Astrocyte (in vitro differentiated cells and primary cell): Measurements from ENCODE around the gene SLIT3. TPM values are rescaled to one million over a fixed set of nuclear protein-coding genes. Genes with fewer than 3 reads are reported as not detected.

Experiments used
- DNase-seq: peaks from one replicate; pipeline ENCODE4 v3.0.0-alpha.2; 2010; ENCODE audit warnings: low read depth
- FAIRE-seq: peaks from 2 replicates; lab custom pipeline; 2011; peaks lifted over from hg19 to GRCh38; lab: Jason Lieb, UNC
- H2AFZ ChIP-seq: 2 replicates; pipeline ENCODE4 v1.6.0; 2012; ENCODE audit warnings: low read depth, low read length, inconsistent platforms
- H3K27ac ChIP-seq: 2 replicates; pipeline ENCODE4 v1.5.1; 2011; ENCODE audit warnings: low read depth, low read length, inconsistent platforms
- H3K27me3 ChIP-seq: 2 replicates; pipeline ENCODE4 v1.6.0; 2011; ENCODE audit warnings: low read length, inconsistent platforms; ENCODE audit not compliant: insufficient read depth
- H3K36me3 ChIP-seq: 2 replicates; pipeline ENCODE4 v1.5.1; 2011; ENCODE audit warnings: low read length, inconsistent platforms; ENCODE audit not compliant: insufficient read depth
- H3K4me1 ChIP-seq: 2 replicates; pipeline ENCODE4 v1.5.1; 2011; ENCODE audit warnings: low read length, inconsistent platforms; ENCODE audit not compliant: insufficient read depth
- H3K4me2 ChIP-seq: 2 replicates; pipeline ENCODE4 v1.6.0; 2012; ENCODE audit warnings: low read length, inconsistent platforms
- H3K4me3 ChIP-seq: 2 replicates; pipeline ENCODE4 v1.5.1; 2011; ENCODE audit warnings: low read depth, mild to moderate bottlenecking, low read length, inconsistent platforms; ENCODE audit not compliant: insufficient read depth
- H3K79me2 ChIP-seq: 2 replicates; pipeline ENCODE4 v1.6.0; 2012; ENCODE audit warnings: mild to moderate bottlenecking, low read length, inconsistent platforms; ENCODE audit not compliant: insufficient read depth
- H3K9ac ChIP-seq: 2 replicates; pipeline ENCODE4 v1.6.0; 2012; ENCODE audit warnings: mild to moderate bottlenecking, low read length, inconsistent platforms
- H3K9me3 ChIP-seq: 2 replicates; pipeline ENCODE4 v1.5.1; 2012; ENCODE audit warnings: low read depth, mild to moderate bottlenecking, low read length, inconsistent platforms; ENCODE audit not compliant: insufficient read depth
- H4K20me1 ChIP-seq: 2 replicates; pipeline ENCODE4 v1.6.0; 2012; ENCODE audit warnings: low read length, inconsistent platforms; ENCODE audit not compliant: insufficient read depth
- H3K27ac Mint-ChIP-seq: one replicate; pipeline ENCODE4 v1.8.0; 2021; ENCODE audit warnings: mild to moderate bottlenecking, mixed read lengths; ENCODE audit not compliant: unreplicated experiment
- H3K27me3 Mint-ChIP-seq: one replicate; pipeline ENCODE4 v1.8.0; 2021; ENCODE audit warnings: low read depth, mixed read lengths; ENCODE audit not compliant: unreplicated experiment
- H3K36me3 Mint-ChIP-seq: one replicate; pipeline ENCODE4 v1.8.0; 2021; ENCODE audit warnings: low read depth, mixed read lengths; ENCODE audit not compliant: unreplicated experiment
- H3K4me1 Mint-ChIP-seq: one replicate; pipeline ENCODE4 v1.8.0; 2021; ENCODE audit warnings: low read depth, mixed read lengths; ENCODE audit not compliant: unreplicated experiment
- H3K4me3 Mint-ChIP-seq: one replicate; pipeline ENCODE4 v1.8.0; 2021; ENCODE audit warnings: mild to moderate bottlenecking, moderate library complexity, mixed read lengths; ENCODE audit not compliant: unreplicated experiment
- H3K9me3 Mint-ChIP-seq: one replicate; pipeline ENCODE4 v1.8.0; 2021; ENCODE audit warnings: mild to moderate bottlenecking, mixed read lengths; ENCODE audit not compliant: unreplicated experiment
- CTCF ChIP-seq: IDR thresholded peaks from 2 replicates; pipeline ENCODE4 v1.5.1; 2011; ENCODE audit warnings: low read depth, mild to moderate bottlenecking, inconsistent platforms, low read length, moderate library complexity; ENCODE audit not compliant: insufficient read depth
- EZH2 ChIP-seq: IDR thresholded peaks from 2 replicates; pipeline ENCODE4 v1.6.1; 2012; ENCODE audit warnings: mild to moderate bottlenecking, low read length, inconsistent platforms; ENCODE audit not compliant: insufficient read depth
- total RNA-seq: library from RNA; stranded (reverse); gene quantifications from 2 replicates; pipeline ENCODE4 v1.2.1, GENCODE V29; 2021

Gene SLIT3
- total RNA-seq, 1 donor from 2014 or later: 20.7 TPM

DNA sequence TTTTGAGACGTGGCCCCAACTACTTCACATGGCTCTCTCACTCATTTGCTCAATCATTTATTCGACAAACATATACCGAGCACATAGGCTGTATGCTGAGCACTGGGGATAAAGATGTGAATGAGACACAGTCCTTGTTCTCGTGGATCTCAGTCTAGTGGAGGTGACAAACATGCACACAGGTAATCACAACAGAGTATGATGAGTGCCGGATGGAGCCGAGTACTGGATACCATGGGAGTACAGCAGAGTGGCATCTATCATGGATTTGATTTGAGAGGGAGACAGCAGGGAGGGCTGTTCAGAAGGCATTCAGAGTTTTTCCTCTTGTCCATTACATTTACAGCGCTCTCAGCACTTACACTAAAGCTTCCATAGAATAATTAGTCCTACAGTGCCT is 259.8 kb downstream of the SLIT3 start:
- H3K36me3 Mint-ChIP-seq: no peaks in the 10 kb centered on the region
- Histone ChIP-seq H3K4me1 (no peaks in the 10 kb centered on the region), H3K9me3 (no peaks in the 10 kb centered on the region), H3K27me3 (no peaks in the 10 kb centered on the region), H4K20me1 (no peaks in the 10 kb centered on the region), H3K79me2 (no peaks in the 10 kb centered on the region), H3K36me3 (no peaks in the 10 kb centered on the region), H2AFZ (no peak overlapping the region), H3K4me2 (no peak overlapping the region), H3K27ac (no peak overlapping the region), H3K4me3 (no peak overlapping the region), H3K9ac (no peak overlapping the region)
- FAIRE-seq: no peak
- TF ChIP-seq CTCF: no peak
- no peak for TF ChIP-seq EZH2
- H3K9me3 Mint-ChIP-seq: no peaks in the 10 kb centered on the region
- peaks cover 3% of the 10 kb centered on the region for H3K27me3 Mint-ChIP-seq
- no peak for DNase-seq
- peaks cover 9% of the 10 kb centered on the region for H3K4me1 Mint-ChIP-seq
- H3K4me3 Mint-ChIP-seq: no peak overlapping the region
- no peak overlapping the region for H3K27ac Mint-ChIP-seq

DNA sequence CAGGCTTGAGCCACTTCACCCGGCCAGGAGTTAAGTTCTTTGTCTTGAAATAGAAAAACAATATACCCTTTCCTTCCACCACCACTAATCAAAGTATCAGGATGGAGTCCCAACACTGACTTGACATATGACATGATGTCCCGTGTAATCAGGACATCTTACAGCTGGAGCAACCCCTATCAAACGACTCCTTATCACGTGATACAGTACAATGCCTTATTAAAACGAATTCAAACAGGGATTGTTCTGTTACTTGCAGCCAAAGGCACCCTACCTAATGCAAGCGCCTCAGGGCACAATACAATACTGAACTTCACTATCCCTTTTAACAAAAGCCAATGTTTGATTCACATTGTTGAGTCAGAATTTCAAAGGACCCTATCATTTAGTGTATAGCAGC is 261.3 kb downstream of the SLIT3 start:
- no peak for FAIRE-seq
- no peak overlapping the region for H3K4me2 ChIP-seq

More for the DNA sequence above, 261.3 kb downstream of the SLIT3 start:
- Mint-ChIP-seq H3K4me1 (peaks cover 2% of the 10 kb centered on the region), H3K36me3 (no peaks in the 10 kb centered on the region), H3K9me3 (no peaks in the 10 kb centered on the region), H3K27ac (no peak overlapping the region), H3K27me3 (peaks cover 3% of the 10 kb centered on the region), H3K4me3 (no peak overlapping the region)
- no peak overlapping the region for H3K4me3 ChIP-seq
- no peak overlapping the region for H3K9ac ChIP-seq
- no peak overlapping the region for H2AFZ ChIP-seq
- H4K20me1 ChIP-seq: no peaks in the 10 kb centered on the region
- no peak for TF ChIP-seq EZH2
- no peak for TF ChIP-seq CTCF
- H3K27me3 ChIP-seq: no peaks in the 10 kb centered on the region
- no peak for DNase-seq
- no peaks in the 10 kb centered on the region for H3K36me3 ChIP-seq
- H3K79me2 ChIP-seq: no peaks in the 10 kb centered on the region
- H3K27ac ChIP-seq: no peak overlapping the region
- no peaks in the 10 kb centered on the region for H3K4me1 ChIP-seq
- no peaks in the 10 kb centered on the region for H3K9me3 ChIP-seq
